Astrocyte of the spinal cord (primary cell): ENCODE results near the gene SLC35D3.
"Not testable (repeated sequence)": the region's sequence is repeated elsewhere in the genome, so short reads cannot be mapped to it uniquely, and the experiment has no call there.

Experiments used
- DNase-seq: peaks from one replicate; pipeline ENCODE4 v3.0.0; 2011; ENCODE audit warnings: low read depth, low spot score
- H3K4me3 ChIP-seq: 2 replicates; pipeline ENCODE4 v1.5.1; 2011; ENCODE audit warnings: low read depth, mild to moderate bottlenecking, low read length, moderate library complexity
- in situ Hi-C: cut with HindIII; loops from 2 replicates; pipeline ENCODE4 v1.10.0; 2017; ENCODE audit warnings: low sequenced_read_pairs
- TF ChIP-seq, protein P1 (sequence below): IDR thresholded peaks from 2 replicates; pipeline ENCODE4 v1.5.1; 2012; ENCODE audit warnings: low read depth, mild to moderate bottlenecking, low read length, inconsistent platforms

SLC35D3 gene

DNA sequence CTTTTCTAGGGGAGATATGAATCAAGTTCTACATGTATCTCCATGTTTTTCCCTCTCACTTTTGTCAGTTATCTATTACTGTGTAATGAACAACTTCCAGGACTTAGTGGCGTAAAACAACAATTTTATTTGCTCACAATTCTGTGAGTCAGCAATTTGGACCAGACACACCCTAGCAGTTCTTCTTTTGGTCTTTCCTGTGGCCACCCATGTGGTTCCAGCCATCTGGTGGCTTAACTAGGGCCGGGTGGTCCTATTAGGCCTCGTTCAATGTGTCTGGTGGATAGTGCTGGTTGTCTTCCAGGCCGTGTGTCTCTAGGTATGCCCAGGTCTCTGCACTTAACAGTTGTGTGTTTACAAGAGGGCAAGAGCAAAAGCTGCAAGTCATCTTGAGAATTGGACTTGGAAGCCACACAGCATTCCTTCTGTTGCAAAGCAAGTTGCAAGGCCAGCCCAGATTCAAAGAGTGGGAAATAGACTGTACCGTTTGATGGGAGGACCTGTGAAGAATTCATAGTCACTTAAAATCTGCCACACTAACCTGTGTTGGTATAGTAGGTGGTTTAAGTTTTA lies 20.8 kb upstream of the SLC35D3 start:
- no peak overlapping the region for H3K4me3 ChIP-seq
- TF ChIP-seq, protein P1, sequence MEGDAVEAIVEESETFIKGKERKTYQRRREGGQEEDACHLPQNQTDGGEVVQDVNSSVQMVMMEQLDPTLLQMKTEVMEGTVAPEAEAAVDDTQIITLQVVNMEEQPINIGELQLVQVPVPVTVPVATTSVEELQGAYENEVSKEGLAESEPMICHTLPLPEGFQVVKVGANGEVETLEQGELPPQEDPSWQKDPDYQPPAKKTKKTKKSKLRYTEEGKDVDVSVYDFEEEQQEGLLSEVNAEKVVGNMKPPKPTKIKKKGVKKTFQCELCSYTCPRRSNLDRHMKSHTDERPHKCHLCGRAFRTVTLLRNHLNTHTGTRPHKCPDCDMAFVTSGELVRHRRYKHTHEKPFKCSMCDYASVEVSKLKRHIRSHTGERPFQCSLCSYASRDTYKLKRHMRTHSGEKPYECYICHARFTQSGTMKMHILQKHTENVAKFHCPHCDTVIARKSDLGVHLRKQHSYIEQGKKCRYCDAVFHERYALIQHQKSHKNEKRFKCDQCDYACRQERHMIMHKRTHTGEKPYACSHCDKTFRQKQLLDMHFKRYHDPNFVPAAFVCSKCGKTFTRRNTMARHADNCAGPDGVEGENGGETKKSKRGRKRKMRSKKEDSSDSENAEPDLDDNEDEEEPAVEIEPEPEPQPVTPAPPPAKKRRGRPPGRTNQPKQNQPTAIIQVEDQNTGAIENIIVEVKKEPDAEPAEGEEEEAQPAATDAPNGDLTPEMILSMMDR = no peak
- DNase-seq = no peak
- in situ Hi-C loops = no loop called here

DNA sequence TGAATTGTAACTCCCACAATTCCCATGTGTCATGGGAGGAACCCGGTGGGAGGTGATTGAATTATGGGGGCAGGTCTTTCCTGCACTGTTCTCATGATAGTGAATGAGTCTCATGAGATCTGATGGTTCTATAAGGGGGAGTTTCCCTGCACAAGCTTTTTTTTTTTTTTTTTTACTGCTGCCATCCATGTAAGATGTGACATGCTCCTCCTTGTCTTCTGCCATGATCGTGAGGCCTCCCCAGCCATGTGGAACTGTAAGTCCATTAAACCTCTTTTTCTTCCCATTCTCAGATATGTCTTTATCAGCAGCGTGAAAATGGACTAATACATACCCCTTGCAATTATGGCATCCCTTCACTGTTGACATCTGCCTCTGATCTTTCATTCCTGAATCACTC lies 17.6 kb upstream of the SLC35D3 start:
- DNase-seq, in situ Hi-C loops, H3K4me3 ChIP-seq: not testable (repeated sequence)

DNA sequence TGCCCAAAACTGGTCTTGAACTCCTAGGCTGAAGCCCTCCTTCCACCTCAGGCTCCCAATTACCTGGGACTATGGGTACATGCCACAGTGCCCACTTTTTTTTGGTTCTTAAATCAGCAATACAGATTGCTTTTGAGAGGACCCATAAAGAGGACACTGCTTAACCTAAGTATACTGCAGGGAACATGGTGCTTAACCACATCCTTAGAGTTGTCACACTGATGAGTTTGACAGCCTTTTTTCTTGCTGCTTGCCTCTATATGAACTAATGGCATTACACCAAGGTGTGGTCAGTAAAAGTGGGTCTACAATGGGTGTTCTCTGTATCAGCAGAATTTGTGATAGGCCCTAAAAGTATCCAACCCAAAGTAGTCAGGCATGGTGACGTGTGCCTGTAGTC lies 7.2 kb upstream of the SLC35D3 start:
- no peak for DNase-seq
- H3K4me3 ChIP-seq = no peak overlapping the region

DNA sequence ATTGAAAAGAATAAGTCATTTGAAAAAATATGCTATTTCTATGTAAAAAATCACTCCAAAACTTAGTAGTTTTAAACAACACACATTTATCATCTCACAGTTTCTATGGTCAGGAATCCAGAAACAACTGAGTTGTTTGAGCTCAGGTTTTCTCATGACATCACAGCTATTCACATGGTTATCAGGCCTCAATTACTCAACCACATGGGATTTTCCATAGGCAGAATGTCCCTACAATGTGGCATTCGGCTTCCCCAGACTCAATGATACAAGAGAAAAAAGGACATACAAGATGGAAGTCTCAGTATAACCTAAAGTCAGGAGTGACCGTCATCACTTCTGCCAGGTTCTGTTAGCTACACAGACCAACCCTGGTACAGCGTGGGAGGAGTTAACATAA lies 3.4 kb upstream of the SLC35D3 start:
- no peak overlapping the region for H3K4me3 ChIP-seq
- in situ Hi-C loops = no loop called here
- TF ChIP-seq, protein P1 = no peak
- DNase-seq = no peak

More for the DNA sequence above, 7.2 kb upstream of the SLC35D3 start:
- in situ Hi-C loops = no loop called here
- TF ChIP-seq, protein P1 = no peak

DNA sequence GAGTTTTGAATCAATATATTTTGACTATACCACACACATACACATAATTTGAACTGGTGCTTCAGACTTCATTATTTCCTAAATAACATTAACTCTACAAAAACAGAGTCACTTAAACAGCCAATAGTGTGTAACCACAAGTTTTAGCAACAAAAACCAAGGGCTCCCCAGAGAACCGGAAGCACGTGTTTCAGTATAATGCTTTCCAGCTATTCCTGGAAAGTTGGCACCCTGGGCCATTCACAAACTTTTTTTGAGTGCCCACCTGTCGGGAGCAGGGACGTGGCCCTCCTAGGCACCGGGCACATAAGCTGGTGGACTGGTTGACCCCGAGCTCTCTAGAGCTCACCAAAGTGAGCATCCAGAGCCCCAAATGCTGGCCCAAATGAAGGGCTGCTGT lies 1.9 kb upstream of the SLC35D3 start:
- in situ Hi-C loops = no loop called here
- no peak for DNase-seq
- TF ChIP-seq, protein P1 = no peak
- no peak overlapping the region for H3K4me3 ChIP-seq

DNA sequence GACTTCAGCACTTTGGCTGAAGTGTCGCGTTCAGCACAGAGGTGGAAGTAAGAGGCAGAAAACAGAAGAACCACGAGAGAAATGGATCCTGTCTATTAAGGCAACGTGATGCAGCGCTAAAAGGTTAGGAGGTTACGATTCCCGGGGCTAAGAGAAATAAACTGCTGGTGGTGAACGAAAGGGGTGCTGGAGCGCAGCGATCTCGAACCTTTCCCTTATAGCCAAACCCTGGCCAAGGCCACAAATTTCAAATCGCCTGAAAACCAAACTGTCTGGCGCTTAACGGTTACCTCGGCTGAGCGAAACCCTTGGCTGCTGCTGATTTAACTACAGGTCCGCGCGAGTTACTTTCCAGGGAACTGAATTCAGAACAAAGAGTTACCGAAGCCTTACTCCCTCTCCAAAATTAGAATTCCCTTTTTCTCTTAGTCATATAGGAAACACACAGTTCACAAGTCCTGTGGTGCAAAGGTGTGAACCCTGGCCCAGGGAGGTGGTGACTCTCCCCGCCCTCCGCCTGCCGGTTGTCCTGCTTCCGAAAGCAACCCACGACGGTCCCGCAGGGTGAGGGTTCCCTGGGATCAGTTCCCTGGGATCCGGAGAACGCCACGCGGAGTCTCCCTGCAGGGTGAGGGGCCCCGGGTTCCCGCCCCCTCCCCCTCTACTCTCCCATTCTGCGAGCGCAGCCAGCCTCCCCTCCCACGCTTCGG lies 1.3 kb upstream of the SLC35D3 start:
- in situ Hi-C loops = no loop called here

DNA sequence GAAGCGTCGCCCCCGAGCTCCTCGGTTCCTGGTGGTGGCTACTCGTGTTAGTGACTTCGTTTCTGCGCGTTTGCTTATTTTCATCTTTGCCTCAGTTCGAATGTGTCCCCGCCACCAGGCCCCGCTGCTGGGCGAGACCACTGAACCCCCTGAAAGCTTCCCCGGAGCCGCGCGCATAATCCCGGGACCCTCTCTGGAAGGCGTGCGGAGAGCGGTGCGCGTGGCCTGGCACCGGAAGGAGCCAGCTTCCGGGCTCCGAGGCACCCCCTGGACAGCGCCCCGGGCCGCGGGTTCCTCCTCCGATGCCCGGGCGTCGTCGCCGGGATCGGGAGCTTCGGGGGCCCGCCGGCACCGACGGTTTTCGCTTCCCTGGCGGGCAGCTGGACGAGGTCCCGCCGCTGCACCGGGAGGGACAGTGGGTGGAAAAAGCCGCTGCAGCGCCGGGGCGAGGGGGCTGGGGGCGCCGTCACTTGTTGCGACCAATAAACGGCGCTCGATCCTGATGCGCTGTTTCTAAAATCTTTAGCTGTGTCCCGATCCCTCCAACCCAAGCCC lies 643 bp upstream of the SLC35D3 start:
- peak overlapping the region; percentile 35 for H3K4me3 ChIP-seq
- TF ChIP-seq, protein P1 = no peak
- DNase-seq = no peak
- in situ Hi-C loops = no loop called here

More for the DNA sequence above, 1.3 kb upstream of the SLC35D3 start:
- peak overlapping the region; percentile 35 for H3K4me3 ChIP-seq
- TF ChIP-seq, protein P1 = no peak
- DNase-seq = peak; percentile 28
